ENCODE measurements around the gene DAB2IP.

DNA sequence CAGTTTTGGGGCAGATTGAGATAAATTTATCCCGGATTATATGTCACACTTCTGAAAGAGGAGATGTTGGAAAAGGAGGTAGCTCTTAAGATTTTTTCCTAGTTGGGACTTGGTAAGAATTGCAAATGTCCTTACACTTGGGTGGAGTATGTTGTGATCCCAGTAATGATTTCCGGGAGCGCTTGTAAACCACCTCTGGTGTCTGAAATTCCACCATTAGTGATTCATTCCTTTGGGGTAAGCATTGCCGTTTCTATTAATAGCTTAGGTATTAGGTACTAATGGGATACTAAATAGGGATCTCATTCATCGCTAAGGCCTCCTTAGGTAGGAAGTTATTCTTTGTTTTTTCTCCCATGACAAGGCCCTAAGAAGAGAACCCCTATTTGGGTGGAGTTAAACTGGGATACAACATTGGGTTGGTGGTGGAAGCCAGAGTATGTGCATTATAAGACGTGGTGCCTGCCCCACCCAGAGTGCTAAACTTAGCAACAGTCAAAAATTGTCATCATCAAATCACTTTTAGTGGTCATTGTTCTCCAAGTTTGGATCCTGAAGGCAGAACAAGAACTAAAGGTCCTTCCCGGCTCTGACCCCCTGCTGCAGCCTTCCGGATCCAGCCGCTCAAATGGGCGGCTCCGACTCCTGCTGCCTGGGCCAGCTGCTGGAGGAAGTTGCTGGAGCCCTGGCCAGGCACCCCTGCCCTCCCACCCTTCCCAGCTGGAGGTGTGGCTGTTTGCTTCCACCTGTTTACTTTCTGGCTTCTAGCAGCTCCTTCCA lies 31.7 kb upstream of the DAB2IP start:
- TF ChIP-seq, protein P1, sequence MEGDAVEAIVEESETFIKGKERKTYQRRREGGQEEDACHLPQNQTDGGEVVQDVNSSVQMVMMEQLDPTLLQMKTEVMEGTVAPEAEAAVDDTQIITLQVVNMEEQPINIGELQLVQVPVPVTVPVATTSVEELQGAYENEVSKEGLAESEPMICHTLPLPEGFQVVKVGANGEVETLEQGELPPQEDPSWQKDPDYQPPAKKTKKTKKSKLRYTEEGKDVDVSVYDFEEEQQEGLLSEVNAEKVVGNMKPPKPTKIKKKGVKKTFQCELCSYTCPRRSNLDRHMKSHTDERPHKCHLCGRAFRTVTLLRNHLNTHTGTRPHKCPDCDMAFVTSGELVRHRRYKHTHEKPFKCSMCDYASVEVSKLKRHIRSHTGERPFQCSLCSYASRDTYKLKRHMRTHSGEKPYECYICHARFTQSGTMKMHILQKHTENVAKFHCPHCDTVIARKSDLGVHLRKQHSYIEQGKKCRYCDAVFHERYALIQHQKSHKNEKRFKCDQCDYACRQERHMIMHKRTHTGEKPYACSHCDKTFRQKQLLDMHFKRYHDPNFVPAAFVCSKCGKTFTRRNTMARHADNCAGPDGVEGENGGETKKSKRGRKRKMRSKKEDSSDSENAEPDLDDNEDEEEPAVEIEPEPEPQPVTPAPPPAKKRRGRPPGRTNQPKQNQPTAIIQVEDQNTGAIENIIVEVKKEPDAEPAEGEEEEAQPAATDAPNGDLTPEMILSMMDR (IDR thresholded peaks at IDR 0.05; ENCODE audit: poor library complexity, severe bottlenecking): no peak
- no peak for TF ChIP-seq POLR2AphosphoS5 (IDR thresholded peaks at IDR 0.05)
- TF ChIP-seq, protein P2, sequence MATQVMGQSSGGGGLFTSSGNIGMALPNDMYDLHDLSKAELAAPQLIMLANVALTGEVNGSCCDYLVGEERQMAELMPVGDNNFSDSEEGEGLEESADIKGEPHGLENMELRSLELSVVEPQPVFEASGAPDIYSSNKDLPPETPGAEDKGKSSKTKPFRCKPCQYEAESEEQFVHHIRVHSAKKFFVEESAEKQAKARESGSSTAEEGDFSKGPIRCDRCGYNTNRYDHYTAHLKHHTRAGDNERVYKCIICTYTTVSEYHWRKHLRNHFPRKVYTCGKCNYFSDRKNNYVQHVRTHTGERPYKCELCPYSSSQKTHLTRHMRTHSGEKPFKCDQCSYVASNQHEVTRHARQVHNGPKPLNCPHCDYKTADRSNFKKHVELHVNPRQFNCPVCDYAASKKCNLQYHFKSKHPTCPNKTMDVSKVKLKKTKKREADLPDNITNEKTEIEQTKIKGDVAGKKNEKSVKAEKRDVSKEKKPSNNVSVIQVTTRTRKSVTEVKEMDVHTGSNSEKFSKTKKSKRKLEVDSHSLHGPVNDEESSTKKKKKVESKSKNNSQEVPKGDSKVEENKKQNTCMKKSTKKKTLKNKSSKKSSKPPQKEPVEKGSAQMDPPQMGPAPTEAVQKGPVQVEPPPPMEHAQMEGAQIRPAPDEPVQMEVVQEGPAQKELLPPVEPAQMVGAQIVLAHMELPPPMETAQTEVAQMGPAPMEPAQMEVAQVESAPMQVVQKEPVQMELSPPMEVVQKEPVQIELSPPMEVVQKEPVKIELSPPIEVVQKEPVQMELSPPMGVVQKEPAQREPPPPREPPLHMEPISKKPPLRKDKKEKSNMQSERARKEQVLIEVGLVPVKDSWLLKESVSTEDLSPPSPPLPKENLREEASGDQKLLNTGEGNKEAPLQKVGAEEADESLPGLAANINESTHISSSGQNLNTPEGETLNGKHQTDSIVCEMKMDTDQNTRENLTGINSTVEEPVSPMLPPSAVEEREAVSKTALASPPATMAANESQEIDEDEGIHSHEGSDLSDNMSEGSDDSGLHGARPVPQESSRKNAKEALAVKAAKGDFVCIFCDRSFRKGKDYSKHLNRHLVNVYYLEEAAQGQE (IDR thresholded peaks at IDR 0.05; ENCODE audit: borderline replicate concordance): no peak
- TF ChIP-seq TAF1 (IDR thresholded peaks at IDR 0.05; ENCODE audit: low read depth): no peak

All from neural cell (in vitro differentiated cells).